Suppressor macrophage treated with lipopolysaccharide for 4 hours (primary cell): ENCODE results near the gene AGAP5.
"Not testable (repeated sequence)": the region's sequence is repeated elsewhere in the genome, so short reads cannot be mapped to it uniquely, and the experiment has no call there.

Source experiments
- DNase-seq: peaks from one replicate; pipeline ENCODE4 v3.0.0-alpha.2; 2020

AGAP5 gene

GRCh38 chr10:73713912-73714311 lies 16.0 kb upstream of the AGAP5 start:
- not testable (repeated sequence) for DNase-seq

GRCh38 chr10:73711683-73712082 lies 13.8 kb upstream of the AGAP5 start:
- DNase-seq: not testable (repeated sequence)

GRCh38 chr10:73708122-73708521 lies 10.2 kb upstream of the AGAP5 start:
- not testable (repeated sequence) for DNase-seq

- not testable (repeated sequence) for DNase-seq
These were observed 9.7 kb upstream of the AGAP5 start for GRCh38 chr10:73707628-73708027.

- not testable (repeated sequence) for DNase-seq
These were observed 8.6 kb upstream of the AGAP5 start for GRCh38 chr10:73706488-73706887.

GRCh38 chr10:73705506-73706072 lies 7.7 kb upstream of the AGAP5 start:
- not testable (repeated sequence) for DNase-seq

GRCh38 chr10:73703924-73704323 lies 6.0 kb upstream of the AGAP5 start:
- DNase-seq: not testable (repeated sequence)

GRCh38 chr10:73698819-73699218 lies 910 bp upstream of the AGAP5 start:
- not testable (repeated sequence) for DNase-seq

GRCh38 chr10:73695302-73695701 lies 2.6 kb downstream of the AGAP5 start:
- not testable (repeated sequence) for DNase-seq

GRCh38 chr10:73690755-73691154 lies 7.2 kb downstream of the AGAP5 start:
- DNase-seq: not testable (repeated sequence)

- not testable (repeated sequence) for DNase-seq
These were observed 8.3 kb downstream of the AGAP5 start for GRCh38 chr10:73689596-73689995.

GRCh38 chr10:73687641-73688040 lies 10.3 kb downstream of the AGAP5 start:
- not testable (repeated sequence) for DNase-seq

GRCh38 chr10:73674546-73674945 lies 23.4 kb downstream of the AGAP5 start:
- DNase-seq: not testable (repeated sequence)

- DNase-seq: not testable (repeated sequence)
These were observed 29.5 kb downstream of the AGAP5 start for GRCh38 chr10:73668378-73668777.

GRCh38 chr10:73666153-73666809 lies 31.6 kb downstream of the AGAP5 start:
- DNase-seq: not testable (repeated sequence)

- DNase-seq: not testable (repeated sequence)
These were observed 32.3 kb downstream of the AGAP5 start for GRCh38 chr10:73665581-73665980.

- not testable (repeated sequence) for DNase-seq
These were observed 33.5 kb downstream of the AGAP5 start for GRCh38 chr10:73664156-73665040.

- DNase-seq: not testable (repeated sequence)
These were observed 34.3 kb downstream of the AGAP5 start for GRCh38 chr10:73663621-73664020.

GRCh38 chr10:73662705-73663104 lies 35.2 kb downstream of the AGAP5 start:
- not testable (repeated sequence) for DNase-seq

- DNase-seq: no peak
These were observed 42.0 kb downstream of the AGAP5 start, which contains the start of gene SYNPO2L for GRCh38 chr10:73655990-73656298. TSS of gene SYNPO2L (minus strand) at chr10:73656029. CDS start at chr10:73655922, 107 bp downstream.

GRCh38 chr10:73655257-73655989 lies 42.5 kb downstream of the AGAP5 start:
- peak; percentile 27 for DNase-seq

- DNase-seq: peak; percentile 18
These were observed 44.2 kb downstream of the AGAP5 start for GRCh38 chr10:73653701-73654100.

GRCh38 chr10:73653195-73653594 lies 44.7 kb downstream of the AGAP5 start:
- DNase-seq: no peak
